HK-2 (cell line): ENCODE data around the gene TMEM178A.

Experiments
- DNase-seq: peaks from one replicate; pipeline ENCODE4 v3.0.0-alpha.2; 2018; ENCODE audit not compliant: unreplicated experiment

TMEM178A gene

GRCh38 chr2:39741871-39742270 is 76.2 kb downstream of the TMEM178A start:
- no peak for DNase-seq

- DNase-seq = no peak
Observed at GRCh38 chr2:39743269-39743776, 77.6 kb downstream of the TMEM178A start.

- no peak for DNase-seq
Observed at GRCh38 chr2:39755466-39755865, 89.7 kb downstream of the TMEM178A start.

GRCh38 chr2:39757156-39757555 is 91.4 kb downstream of the TMEM178A start:
- no peak for DNase-seq

- DNase-seq = no peak
Observed at GRCh38 chr2:39762448-39762847, 96.7 kb downstream of the TMEM178A start.
